Glutamatergic neuron (in vitro differentiated cells): ENCODE measurements around the gene SPSB2. TPM values are rescaled to one million over a fixed set of nuclear protein-coding genes. Genes with fewer than 3 reads are reported as not detected.
A peak's percentile ranks its signal among the peaks of the same experiment; 100 is the strongest.

Experiments used
- DNase-seq: peaks from one replicate; pipeline ENCODE4 v3.0.0; 2022
- H3K27ac Mint-ChIP-seq: one replicate; pipeline ENCODE4 v1.8.0; 2020; ENCODE audit warnings: mild to moderate bottlenecking, mixed read lengths, inconsistent platforms; ENCODE audit not compliant: unreplicated experiment
- H3K27me3 Mint-ChIP-seq: one replicate; pipeline ENCODE4 v1.8.0; 2020; ENCODE audit warnings: mild to moderate bottlenecking, moderate library complexity, mixed read lengths, inconsistent platforms; ENCODE audit not compliant: unreplicated experiment
- H3K36me3 Mint-ChIP-seq: one replicate; pipeline ENCODE4 v1.8.0; 2020; ENCODE audit warnings: mild to moderate bottlenecking, mixed read lengths, inconsistent platforms; ENCODE audit not compliant: unreplicated experiment
- H3K4me1 Mint-ChIP-seq: one replicate; pipeline ENCODE4 v1.8.0; 2020; ENCODE audit warnings: mild to moderate bottlenecking, low read depth, mixed read lengths, inconsistent platforms; ENCODE audit not compliant: unreplicated experiment
- H3K4me3 Mint-ChIP-seq: one replicate; pipeline ENCODE4 v1.8.0; 2020; ENCODE audit warnings: mild to moderate bottlenecking, mixed read lengths, inconsistent platforms; ENCODE audit not compliant: unreplicated experiment
- H3K9me3 Mint-ChIP-seq: one replicate; pipeline ENCODE4 v1.8.0; 2020; ENCODE audit warnings: mild to moderate bottlenecking, moderate library complexity, mixed read lengths, inconsistent platforms; ENCODE audit not compliant: unreplicated experiment
- CTCF ChIP-seq: fragments of 200-600 bp; sonication (generic); IDR thresholded peaks from one replicate; pipeline ENCODE4 v1.5.0; 2021; ENCODE audit not compliant: partially characterized antibody, unreplicated experiment
- total RNA-seq: library from RNA; stranded (reverse); fragmentation: NEBNext Ultra II Directional; extraction: Animal tissue kit (Norgen Biotek cat#: 25700); gene quantifications from one replicate; pipeline ENCODE4 v1.2.1, GENCODE V29; 2021; ENCODE audit not compliant: unreplicated experiment

Gene SPSB2
- total RNA-seq, 1 donor from 2014 or later, result 4.3 TPM

- peaks cover 1% of the 10 kb centered on the region for H3K27me3 Mint-ChIP-seq
- H3K36me3 Mint-ChIP-seq, result no peaks in the 10 kb centered on the region
- no peak within 1 kb of the TSS for H3K4me3 Mint-ChIP-seq
- TF ChIP-seq CTCF, result no peak
- peaks cover 5% of the 10 kb centered on the region for H3K9me3 Mint-ChIP-seq
- no peaks in the 10 kb centered on the region for H3K4me1 Mint-ChIP-seq
- peak; percentile 98 for DNase-seq
- peak within 1 kb of the TSS; percentile 23 for H3K27ac Mint-ChIP-seq
Observed at GRCh38 chr12:6904280-6905276, 31.5 kb upstream of the SPSB2 start, which contains the start of gene LRRC23. Gene LRRC23, plus strand, starts transcription at chr12:6904822. Its CDS starts 812 bp downstream, at chr12:6905634.

GRCh38 chr12:6903722-6904121, 30.6 kb upstream of the SPSB2 start:
- Mint-ChIP-seq H3K4me1 (no peaks in the 10 kb centered on the region), H3K27ac (peak overlapping the region; percentile 23), H3K36me3 (no peaks in the 10 kb centered on the region), H3K27me3 (peaks cover 1% of the 10 kb centered on the region), H3K9me3 (peaks cover 5% of the 10 kb centered on the region), H3K4me3 (no peak overlapping the region)
- no peak for TF ChIP-seq CTCF
- no peak for DNase-seq

GRCh38 chr12:6902448-6902847, 29.3 kb upstream of the SPSB2 start:
- H3K27me3 Mint-ChIP-seq, result peaks cover 1% of the 10 kb centered on the region
- TF ChIP-seq CTCF, result no peak
- peaks cover 6% of the 10 kb centered on the region for H3K9me3 Mint-ChIP-seq
- no peaks in the 10 kb centered on the region for H3K36me3 Mint-ChIP-seq
- H3K27ac Mint-ChIP-seq, result no peak overlapping the region
- no peaks in the 10 kb centered on the region for H3K4me1 Mint-ChIP-seq
- no peak for DNase-seq
- peak overlapping the region; percentile 6 for H3K4me3 Mint-ChIP-seq

GRCh38 chr12:6899837-6900519, 26.9 kb upstream of the SPSB2 start:
- TF ChIP-seq CTCF, result no peak
- no peak overlapping the region for H3K4me3 Mint-ChIP-seq
- peaks cover 1% of the 10 kb centered on the region for H3K27me3 Mint-ChIP-seq
- H3K4me1 Mint-ChIP-seq, result no peaks in the 10 kb centered on the region
- no peak overlapping the region for H3K27ac Mint-ChIP-seq
- H3K9me3 Mint-ChIP-seq, result peaks cover 6% of the 10 kb centered on the region
- H3K36me3 Mint-ChIP-seq, result no peaks in the 10 kb centered on the region
- DNase-seq, result no peak
